ENCODE results near the gene PCBD2. TPM values are rescaled to one million over a fixed set of nuclear protein-coding genes. Genes with fewer than 3 reads are reported as not detected.

PCBD2 gene
- total and polyA plus RNA-seq, 2 of the 4 experiments (the other 2 are of a cell fraction) = 2.2 to 2.7 TPM

GRCh38 chr5:135007749-135008363, 102.9 kb downstream of the PCBD2 start:
- H3K27me3 ChIP-seq (ENCODE audit: control insufficient read depth, insufficient read depth, low read length) = 0 out of 2 replicates have a peak, but pooled peaks cover 2% of the 10 kb centered on the region
- H3K27ac ChIP-seq (ENCODE audit: insufficient read depth, low read length) = no peak overlapping the region
- H3K79me1 ChIP-seq (ENCODE audit: low read depth in 1 of 2, low read length in 2 of 2) = no peaks in the 10 kb centered on the region
- no peak overlapping the region for H3K9ac ChIP-seq (ENCODE audit: low read depth, low read length)
- POLR2A ChIA-PET (ENCODE audit: unreplicated experiment) = no interaction called here
- no peak overlapping the region for H3K4me2 ChIP-seq (ENCODE audit: low read depth, low read length)
- 50% methylated on average over 2 of the region's 11 CpGs; no CpG with 5 or more reads in 1 of the 2 experiments for WGBS, 2 experiments (ENCODE audit: extremely low coverage in 2 of 2, insufficient read length in 1 of 2)
- H2AK5ac ChIP-seq (ENCODE audit: low read depth, low read length) = no peak overlapping the region
- H3K4me1 ChIP-seq (ENCODE audit: control insufficient read depth, insufficient read depth, low read length) = no peaks in the 10 kb centered on the region
- no peak overlapping the region for H3K23ac ChIP-seq (ENCODE audit: low read depth, low read length)
- no peak overlapping the region for H2BK20ac ChIP-seq (ENCODE audit: low read depth, low read length)
- no peak overlapping the region for H2BK15ac ChIP-seq (ENCODE audit: low read depth, low read length)
- no peak overlapping the region for H2BK5ac ChIP-seq (ENCODE audit: low read depth, low read length, poor library complexity, severe bottlenecking)
- DNase-seq (no peak), ATAC-seq (ENCODE audit: low read depth) (no peak)
- in situ Hi-C loops (cut with MboI; ENCODE audit: low sequenced_read_pairs) (no loop called here), dilution Hi-C loops (cut with HindIII; ENCODE audit: low sequenced_read_pairs, unreplicated experiment) (no loop called here), intact Hi-C loops (cut with micrococcal nuclease) (no loop called here)
- no peak overlapping the region for H2AK9ac ChIP-seq (replicated peaks; ENCODE audit: low read depth, low read length, poor library complexity)
- H2BK120ac ChIP-seq (ENCODE audit: low read depth, low read length) = no peak overlapping the region
- TF ChIP-seq MAZ (IDR thresholded peaks at IDR 0.05; ENCODE audit: borderline replicate concordance, low read depth, low read length) (no peak), RFX5 (IDR thresholded peaks at IDR 0.05; ENCODE audit: low read depth, low read length) (no peak), BHLHE40 (IDR thresholded peaks at IDR 0.05; ENCODE audit: low read depth, low read length) (no peak), MAFK (IDR thresholded peaks at IDR 0.05; ENCODE audit: low read depth, low read length) (no peak), FOS (IDR thresholded peaks at IDR 0.05; ENCODE audit: low read depth, low read length) (no peak), SMC3 (IDR thresholded peaks at IDR 0.05; ENCODE audit: low read depth, low read length) (no peak), RAD21 (IDR thresholded peaks at IDR 0.05; ENCODE audit: low read length) (no peak), CTCF (conservative IDR thresholded peaks at IDR 0.05; ENCODE audit: low read depth, low read length) (no peak), POLR2A (IDR thresholded peaks at IDR 0.05; ENCODE audit: low read depth, low read length) (no peak)
- no peak overlapping the region for H3K4ac ChIP-seq (ENCODE audit: low read depth, low read length)
- H3K14ac ChIP-seq (replicated peaks; ENCODE audit: low read depth, low read length) = no peak overlapping the region
- CTCF ChIA-PET = no interaction called here
- H4K20me1 ChIP-seq (ENCODE audit: insufficient read depth, low read length) = no peaks in the 10 kb centered on the region; the same call in none of the 2 replicates
- H3K18ac ChIP-seq (ENCODE audit: low read depth, low read length) = no peak overlapping the region
- no peaks in the 10 kb centered on the region; the same call in 1 of the 2 replicates for H3K36me3 ChIP-seq (ENCODE audit: control insufficient read depth, insufficient read depth, low read length)
- no peak overlapping the region for H3K56ac ChIP-seq (ENCODE audit: extremely low read depth, insufficient read depth, low read length)
- no peak overlapping the region for H4K5ac ChIP-seq (ENCODE audit: low read depth, low read length)
- H4K8ac ChIP-seq (ENCODE audit: low read depth in 2 of 2, low read length in 2 of 2) = no peak overlapping the region
- H2AFZ ChIP-seq (replicated peaks; ENCODE audit: low read length, poor library complexity) = no peak overlapping the region
- no peak overlapping the region for H3K4me3 ChIP-seq (ENCODE audit: insufficient read depth, low read depth, low read length)
- no peak overlapping the region for H4K91ac ChIP-seq (ENCODE audit: insufficient read depth, low read depth, low read length)
- peaks cover 2% of the 10 kb centered on the region; the same call in 1 of the 2 replicates for H3K9me3 ChIP-seq (ENCODE audit: control insufficient read depth, insufficient read depth, low read length)
- BruUV-seq (replicated peaks) = no TSS peak
- peaks cover 4% of the 10 kb centered on the region; the same call in 1 of the 2 replicates for H3K9me1 ChIP-seq (ENCODE audit: insufficient read depth, low read length)

Data from IMR-90 (cell line).